WI38 (cell line): Measurements from ENCODE around the gene NBAS.

Experiments
- H3K4me3 ChIP-seq: 2 replicates; pipeline ENCODE4 v1.5.1; 2011; ENCODE audit warnings: low read depth, mild to moderate bottlenecking, control low read depth, low read length
- CTCF ChIP-seq: IDR thresholded peaks from 2 replicates; pipeline ENCODE4 v1.5.1; 2012; ENCODE audit warnings: low read depth, mild to moderate bottlenecking, control low read depth, low read length

The NBAS gene

GRCh38 chr2:15579641-15580040 is 18.5 kb upstream of the NBAS start:
- no peak for TF ChIP-seq CTCF
- H3K4me3 ChIP-seq = no peak overlapping the region

- TF ChIP-seq CTCF = peak; percentile 83
- no peak overlapping the region for H3K4me3 ChIP-seq
Measured at GRCh38 chr2:15577071-15577735, 16.1 kb upstream of the NBAS start.

GRCh38 chr2:15571729-15572128 is 10.6 kb upstream of the NBAS start:
- no peak overlapping the region for H3K4me3 ChIP-seq
- TF ChIP-seq CTCF = no peak

GRCh38 chr2:15570104-15570503 is 9.0 kb upstream of the NBAS start:
- no peak for TF ChIP-seq CTCF
- no peak overlapping the region for H3K4me3 ChIP-seq

- no peak for TF ChIP-seq CTCF
- no peak overlapping the region for H3K4me3 ChIP-seq
Measured at GRCh38 chr2:15568874-15569273, 7.7 kb upstream of the NBAS start.

- H3K4me3 ChIP-seq = no peak overlapping the region
- TF ChIP-seq CTCF = no peak
Measured at GRCh38 chr2:15566912-15567311, 5.8 kb upstream of the NBAS start.

GRCh38 chr2:15565994-15566671 is 5.0 kb upstream of the NBAS start:
- no peak for TF ChIP-seq CTCF
- H3K4me3 ChIP-seq = no peak overlapping the region
